GM12878 (cell line): Measurements from ENCODE around the gene TSPAN31. TPM values are rescaled to one million over a fixed set of nuclear protein-coding genes. Genes with fewer than 3 reads are reported as not detected.

ENCODE experiments used
- ATAC-seq: fragments of 200-7000 bp; cut with Tn5 transposase; 3 replicates; pipeline ENCODE4 v1.9.1; 2020; ENCODE audit warnings: mild to moderate bottlenecking, moderate library complexity
- BruUV-seq: library from RNA; stranded (reverse); fragments of 400-500 nt; replicated peaks from 2 replicates; lab custom pipeline; 2021; lab: Mats Ljungman, UMichigan
- CTCF ChIA-PET: fragments of 300-600 bp; sonication (Branson Sonifier 250); formaldehyde crosslinking; extraction: SDS; loops from one replicate; lab custom pipeline; 2021; ENCODE audit warnings: inconsistent platforms; lab: Yijun Ruan, JAX
- POLR2A ChIA-PET: fragments of 350-600 bp; formaldehyde crosslinking; extraction: SDS; loops from one replicate; lab custom pipeline; 2021; ENCODE audit warnings: inconsistent platforms; lab: Charles Lee
- RAD21 ChIA-PET: fragments of 300-600 bp; sonication (Branson Sonifier 250); formaldehyde crosslinking; loops from one replicate; lab custom pipeline; 2023; ENCODE audit warnings: antibody characterized with exemption; ENCODE audit not compliant: unreplicated experiment; lab: Charles Lee
- SMC1A ChIA-PET: fragments of 300-600 bp; sonication (Branson Sonifier 250); formaldehyde crosslinking; loops from one replicate; lab custom pipeline; 2023; ENCODE audit not compliant: unreplicated experiment, uncharacterized antibody; lab: Charles Lee
- DNase-seq: peaks from one replicate; pipeline ENCODE4 v3.0.0-alpha.2; 2011; ENCODE audit warnings: low read depth, low spot score
- FAIRE-seq: peaks from 3 replicates; lab custom pipeline; 2011; peaks lifted over from hg19 to GRCh38; lab: Jason Lieb, UNC
- H2AFZ ChIP-seq: 2 replicates; pipeline ENCODE4 v1.6.0; 2011; ENCODE audit warnings: low read depth, low read length, control low read depth; ENCODE audit not compliant: control insufficient read depth
- H3K27ac ChIP-seq: 2 replicates; pipeline ENCODE4 v1.5.1; 2011; ENCODE audit warnings: control low read depth; ENCODE audit not compliant: control insufficient read depth, insufficient read depth
- H3K27me3 ChIP-seq, 2 experiments: replicated peaks in 1 of 2; 2 replicates each; pipeline versions ENCODE4 v1.6.0 to v1.6.1; 2011; ENCODE audit warnings: low read length in 1 of 2; ENCODE audit not compliant: control insufficient read depth in 2 of 2, insufficient read depth in 2 of 2
- H3K36me3 ChIP-seq, 2 experiments: 2 replicates each; pipeline ENCODE4 v1.5.1; 2011; ENCODE audit warnings: low read length in 1 of 2; ENCODE audit not compliant: control insufficient read depth in 2 of 2, insufficient read depth in 2 of 2
- H3K4me1 ChIP-seq: 2 replicates; pipeline ENCODE4 v1.6.1; 2011; ENCODE audit warnings: mild to moderate bottlenecking, low read length, moderate library complexity, mixed read lengths; ENCODE audit not compliant: control insufficient read depth, insufficient read depth
- H3K4me2 ChIP-seq: 2 replicates; pipeline ENCODE4 v1.6.0; 2011; ENCODE audit warnings: control low read depth; ENCODE audit not compliant: control insufficient read depth, insufficient read depth
- H3K4me3 ChIP-seq: fragments of 200-600 bp; sonication (generic); 2 replicates; pipeline ENCODE4 v1.5.1; 2016
- H3K79me2 ChIP-seq: 2 replicates; pipeline ENCODE4 v1.6.0; 2011; ENCODE audit warnings: low read length; ENCODE audit not compliant: control insufficient read depth, insufficient read depth
- H3K9ac ChIP-seq: 2 replicates; pipeline ENCODE4 v1.8.0; 2011; ENCODE audit warnings: low read length, control low read depth, mixed read lengths; ENCODE audit not compliant: control insufficient read depth, insufficient read depth
- H3K9me3 ChIP-seq: replicated peaks from 3 replicates; pipeline ENCODE4 v1.5.1; 2011; ENCODE audit warnings: mild to moderate bottlenecking, low read length; ENCODE audit not compliant: control insufficient read depth, insufficient read depth
- H4K20me1 ChIP-seq: 2 replicates; pipeline ENCODE4 v1.6.0; 2011; ENCODE audit not compliant: control insufficient read depth, insufficient read depth
- CREB1 ChIP-seq: IDR thresholded peaks from 2 replicates; pipeline ENCODE4 v1.6.1; 2012; ENCODE audit warnings: low read depth, mild to moderate bottlenecking, inconsistent platforms
- FOS ChIP-seq: IDR thresholded peaks from 3 replicates; pipeline ENCODE4 v1.6.1; 2011; ENCODE audit warnings: borderline replicate concordance; ENCODE audit not compliant: insufficient read length; ENCODE audit errors: extremely low read depth
- FOXK2 ChIP-seq: fragments of 450-650 bp; IDR thresholded peaks from 2 replicates; pipeline ENCODE4 v1.6.1; 2017; ENCODE audit warnings: mild to moderate bottlenecking, moderate library complexity
- IKZF2 ChIP-seq, 2 experiments: fragments of 450-650 bp; IDR thresholded peaks; 2 replicates each; pipeline ENCODE4 v1.6.1; 2017; ENCODE audit warnings: mild to moderate bottlenecking in 2 of 2, moderate library complexity in 2 of 2
- JUNB ChIP-seq: IDR thresholded peaks from 2 replicates; pipeline ENCODE4 v1.6.1; 2016; ENCODE audit warnings: antibody characterized with exemption, mild to moderate bottlenecking
- MEF2B ChIP-seq: fragments of 450-650 bp; IDR thresholded peaks from 2 replicates; pipeline ENCODE4 v1.6.1; 2018; ENCODE audit warnings: mild to moderate bottlenecking, moderate library complexity; ENCODE audit not compliant: partially characterized antibody, poor library complexity, severe bottlenecking
- MLLT1 ChIP-seq: fragments of 450-650 bp; IDR thresholded peaks from 2 replicates; pipeline ENCODE4 v1.6.1; 2016; ENCODE audit warnings: mild to moderate bottlenecking
- PML ChIP-seq: IDR thresholded peaks from 2 replicates; pipeline ENCODE4 v1.6.1; 2012; ENCODE audit warnings: low read length, inconsistent platforms
- RBBP5 ChIP-seq: fragments of 200-600 bp; sonication (generic); conservative IDR thresholded peaks from 2 replicates; pipeline ENCODE4 v1.6.1; 2016
- RELA ChIP-seq: fragments of 450-650 bp; IDR thresholded peaks from 2 replicates; pipeline ENCODE4 v1.8.0; 2014; ENCODE audit warnings: borderline replicate concordance; ENCODE audit not compliant: partially characterized antibody
- ZNF274 ChIP-seq: IDR thresholded peaks from one replicate; pipeline ENCODE4 v1.8.0; 2011; ENCODE audit not compliant: insufficient read length, insufficient read depth
- ZSCAN29 ChIP-seq: fragments of 450-650 bp; IDR thresholded peaks from 2 replicates; pipeline ENCODE4 v1.6.1; 2017; ENCODE audit warnings: mild to moderate bottlenecking, moderate library complexity
- WGBS: methylation state at CpG from one replicate; pipeline ENCODE4 v1.1.6; 2016; ENCODE audit warnings: low lambda C conversion rate; ENCODE audit not compliant: insufficient replicate concordance, insufficient coverage; ENCODE audit errors: missing lambda C conversion rate; 5-methylcytosine and 5-hydroxymethylcytosine counted together
- in situ Hi-C: fragments of 300-500 bp; cut with MboI; formaldehyde crosslinking; loops from 9 replicates; pipeline ENCODE4 v1.14.3; 2018; ENCODE audit warnings: mixed read lengths
- intact Hi-C: fragments of 100-400 bp; cut with micrococcal nuclease; formaldehyde crosslinking; loops from one replicate; pipeline ENCODE4 v1.14.2; 2022; ENCODE audit not compliant: unreplicated experiment
- polyA plus RNA-seq, 11 experiments: library from polyadenylated mRNA; depleted of rRNA in 4 of 11; unstranded in 6 of 11; stranded (reverse) in 5 of 11; fragments of >200 nt; fragmentation: Nextera tagmentation in 4 of 11; fragmentation: Illumina TruSeq in 1 of 11; extraction: Ambion mirVana in 4 of 11; extraction: Trizol in 1 of 11; gene quantifications; 1 replicate in 1 of 11; 2 replicates in 10 of 11; pipeline versions ENCODE4 v1.2.1 to v1.2.3, GENCODE V29; 2011 to 2016; ENCODE audit warnings: inconsistent platforms in 2 of 11, missing spikeins in 2 of 11, low read depth in 1 of 11
- total RNA-seq, 4 experiments: library from RNA; depleted of rRNA in 3 of 4; stranded (reverse); fragments of >200 nt in 3 of 4; fragmentation: Illumina TruSeq in 1 of 4; extraction: Trizol in 1 of 4; gene quantifications; 2 replicates each; pipeline versions ENCODE4 v1.2.1 to v1.2.3, GENCODE V29; 2013 to 2021

The TSPAN31 gene
- total and polyA plus RNA-seq, 10 of the 15 experiments (the other 5 are each of a cell fraction or from before 2014, with no cell fraction given) = 11.8 to 32.2 (median 24.7) TPM

GRCh38 chr12:57715786-57716185, 29.1 kb upstream of the TSPAN31 start:
- no TSS peak for BruUV-seq
- WGBS = 74% methylated on average over 11 of the region's 12 CpGs

More at GRCh38 chr12:57715786-57716185, 29.1 kb upstream of the TSPAN31 start:
- Histone ChIP-seq H3K79me2 (no peaks in the 10 kb centered on the region), H2AFZ (no peak overlapping the region), H3K27ac (no peak overlapping the region), H3K4me1 (no peaks in the 10 kb centered on the region), H3K4me3 (no peak overlapping the region), H3K27me3 (no peaks in the 10 kb centered on the region), H4K20me1 (no peaks in the 10 kb centered on the region), H3K9me3 (no peaks in the 10 kb centered on the region), H3K36me3 (peaks cover 11 to 19% of the 10 kb centered on the region in 2 experiments), H3K4me2 (no peak overlapping the region), H3K9ac (no peak overlapping the region)
- POLR2A ChIA-PET = no interaction called here
- CTCF ChIA-PET = no interaction called here
- FAIRE-seq (no peak), ATAC-seq (no peak), DNase-seq (no peak)
- RAD21 ChIA-PET = no interaction called here
- TF ChIP-seq ZNF274 = no peak
- TF ChIP-seq PML = no peak
- no peak for TF ChIP-seq RELA
- no peak for TF ChIP-seq MLLT1
- no peak for TF ChIP-seq CREB1
- TF ChIP-seq RBBP5 = no peak
- no peak for TF ChIP-seq JUNB
- no peak for TF ChIP-seq FOXK2
- no peak for TF ChIP-seq MEF2B
- TF ChIP-seq IKZF2 (IDR thresholded peaks at IDR 0.05) = no peak
- no peak for TF ChIP-seq ZSCAN29
- TF ChIP-seq FOS = no peak
- in situ Hi-C loops (no loop called here), intact Hi-C loops (no loop called here)
- SMC1A ChIA-PET = no interaction called here
